SK-N-SH (cell line): ENCODE measurements around the gene HAPLN2.

ENCODE experiments used
- CTCF ChIP-seq: fragments of 200-600 bp; sonication (generic); IDR thresholded peaks from 2 replicates; pipeline ENCODE4 v1.6.1; 2017; ENCODE audit warnings: antibody characterized with exemption, mild to moderate bottlenecking, moderate library complexity
- EP300 ChIP-seq, 2 experiments: IDR thresholded peaks; 2 replicates each; pipeline versions ENCODE4 v1.4.0 to v1.6.1; 2012; ENCODE audit warnings: borderline replicate concordance in 1 of 2, low read depth in 1 of 2, low read length in 1 of 2
- EZH2phosphoT487 ChIP-seq: fragments of 200-600 bp; sonication (generic); IDR thresholded peaks from 2 replicates; pipeline ENCODE4 v1.6.1; 2017; ENCODE audit warnings: low read depth, mixed run types, mild to moderate bottlenecking, antibody characterized with exemption, moderate library complexity, borderline replicate concordance
- JUND ChIP-seq: IDR thresholded peaks from 2 replicates; pipeline ENCODE4 v1.4.0; 2012
- MEF2A ChIP-seq: IDR thresholded peaks from 2 replicates; pipeline ENCODE4 v1.4.0; 2012; ENCODE audit warnings: low read depth, borderline replicate concordance
- NRF1 ChIP-seq: IDR thresholded peaks from 2 replicates; pipeline ENCODE4 v1.6.1; 2012; ENCODE audit warnings: low read depth, mild to moderate bottlenecking, low read length
- POLR2AphosphoS5 ChIP-seq: IDR thresholded peaks from 2 replicates; pipeline ENCODE4 v1.6.1; 2012; ENCODE audit warnings: low read depth, low read length
- RCOR1 ChIP-seq: fragments of 150-350 bp; IDR thresholded peaks from 2 replicates; pipeline ENCODE4 v1.6.1; 2017; ENCODE audit warnings: antibody characterized with exemption, low read length
- SMC3 ChIP-seq: IDR thresholded peaks from 2 replicates; pipeline ENCODE4 v1.6.1; 2012; ENCODE audit warnings: low read depth, low read length, improper control_type of control experiment
- TAF1 ChIP-seq: IDR thresholded peaks from 2 replicates; pipeline ENCODE4 v1.6.1; 2012; ENCODE audit warnings: low read depth, mild to moderate bottlenecking, low read length, moderate library complexity, borderline replicate concordance
- USF2 ChIP-seq: fragments of 150-350 bp; IDR thresholded peaks from 2 replicates; pipeline ENCODE4 v1.6.1; 2017; ENCODE audit warnings: antibody characterized with exemption, low read length, low read depth, borderline replicate concordance
- TF ChIP-seq, protein P1 (sequence below): IDR thresholded peaks from 2 replicates; pipeline ENCODE4 v1.6.1; 2012; ENCODE audit warnings: mild to moderate bottlenecking, low read depth, low read length, moderate library complexity

DNA sequence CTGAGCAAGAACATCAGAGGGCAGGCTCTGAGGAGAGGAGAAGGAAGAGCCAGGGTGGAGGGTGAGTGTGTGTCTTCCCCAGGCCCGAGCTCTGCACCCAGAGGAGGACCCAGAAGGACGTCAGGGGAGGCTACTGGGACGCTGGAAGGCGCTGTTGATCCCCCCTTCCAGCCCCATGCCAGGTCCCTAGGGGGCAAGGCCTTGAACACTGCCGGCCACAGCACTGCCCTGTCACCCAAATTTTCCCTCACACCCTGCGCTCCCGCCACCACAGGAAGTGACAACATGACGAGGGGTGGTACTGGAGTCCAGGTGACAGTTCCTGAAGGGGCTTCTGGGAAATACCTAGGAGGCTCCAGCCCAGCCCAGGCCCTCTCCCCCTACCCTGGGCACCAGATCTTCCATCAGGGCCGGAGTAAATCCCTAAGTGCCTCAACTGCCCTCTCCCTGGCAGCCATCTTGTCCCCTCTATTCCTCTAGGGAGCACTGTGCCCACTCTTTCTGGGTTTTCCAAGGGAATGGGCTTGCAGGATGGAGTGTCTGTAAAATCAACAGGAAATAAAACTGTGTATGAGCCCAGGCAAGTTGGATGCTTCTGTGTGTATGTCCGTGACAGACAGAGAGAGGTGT is 39.8 kb downstream of the HAPLN2 start:
- TF ChIP-seq CTCF, result no peak
- TF ChIP-seq POLR2AphosphoS5, result no peak
- no peak for TF ChIP-seq EZH2phosphoT487
- TF ChIP-seq RCOR1, result no peak
- TF ChIP-seq EP300 (IDR thresholded peaks at IDR 0.05; ENCODE audit: borderline replicate concordance in 1 of 2, low read depth in 1 of 2, low read length in 1 of 2), result no peak
- no peak for TF ChIP-seq SMC3
- no peak for TF ChIP-seq USF2
- no peak for TF ChIP-seq JUND
- no peak for TF ChIP-seq MEF2A
- TF ChIP-seq, protein P1, sequence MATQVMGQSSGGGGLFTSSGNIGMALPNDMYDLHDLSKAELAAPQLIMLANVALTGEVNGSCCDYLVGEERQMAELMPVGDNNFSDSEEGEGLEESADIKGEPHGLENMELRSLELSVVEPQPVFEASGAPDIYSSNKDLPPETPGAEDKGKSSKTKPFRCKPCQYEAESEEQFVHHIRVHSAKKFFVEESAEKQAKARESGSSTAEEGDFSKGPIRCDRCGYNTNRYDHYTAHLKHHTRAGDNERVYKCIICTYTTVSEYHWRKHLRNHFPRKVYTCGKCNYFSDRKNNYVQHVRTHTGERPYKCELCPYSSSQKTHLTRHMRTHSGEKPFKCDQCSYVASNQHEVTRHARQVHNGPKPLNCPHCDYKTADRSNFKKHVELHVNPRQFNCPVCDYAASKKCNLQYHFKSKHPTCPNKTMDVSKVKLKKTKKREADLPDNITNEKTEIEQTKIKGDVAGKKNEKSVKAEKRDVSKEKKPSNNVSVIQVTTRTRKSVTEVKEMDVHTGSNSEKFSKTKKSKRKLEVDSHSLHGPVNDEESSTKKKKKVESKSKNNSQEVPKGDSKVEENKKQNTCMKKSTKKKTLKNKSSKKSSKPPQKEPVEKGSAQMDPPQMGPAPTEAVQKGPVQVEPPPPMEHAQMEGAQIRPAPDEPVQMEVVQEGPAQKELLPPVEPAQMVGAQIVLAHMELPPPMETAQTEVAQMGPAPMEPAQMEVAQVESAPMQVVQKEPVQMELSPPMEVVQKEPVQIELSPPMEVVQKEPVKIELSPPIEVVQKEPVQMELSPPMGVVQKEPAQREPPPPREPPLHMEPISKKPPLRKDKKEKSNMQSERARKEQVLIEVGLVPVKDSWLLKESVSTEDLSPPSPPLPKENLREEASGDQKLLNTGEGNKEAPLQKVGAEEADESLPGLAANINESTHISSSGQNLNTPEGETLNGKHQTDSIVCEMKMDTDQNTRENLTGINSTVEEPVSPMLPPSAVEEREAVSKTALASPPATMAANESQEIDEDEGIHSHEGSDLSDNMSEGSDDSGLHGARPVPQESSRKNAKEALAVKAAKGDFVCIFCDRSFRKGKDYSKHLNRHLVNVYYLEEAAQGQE, result no peak
- no peak for TF ChIP-seq NRF1
- TF ChIP-seq TAF1, result no peak
